Erythroblast (primary cell): ENCODE measurements around the gene TIAM1.

Experiments
- GATA1 ChIP-seq: IDR thresholded peaks from 2 replicates; pipeline ENCODE4 v1.6.1; 2011; ENCODE audit warnings: low read depth, mild to moderate bottlenecking, control low read depth, low read length, moderate library complexity
- POLR2A ChIP-seq: IDR thresholded peaks from 2 replicates; pipeline ENCODE4 v1.6.1; 2011; ENCODE audit warnings: mild to moderate bottlenecking, low read length

- TF ChIP-seq POLR2A (no peak), GATA1 (no peak)
These were observed 14.5 kb downstream of the TIAM1 start for GRCh38 chr21:31329456-31330143.
